GM18507 (cell line): ENCODE measurements around the gene LRMDA.
A peak's percentile ranks its signal among the peaks of the same experiment; 100 is the strongest.
"Not testable (repeated sequence)": the region's sequence is repeated elsewhere in the genome, so short reads cannot be mapped to it uniquely, and the experiment has no call there.

Experiments used
- DNase-seq: peaks from one replicate; pipeline ENCODE4 v3.0.0; 2011; ENCODE audit warnings: low read depth; ENCODE audit not compliant: insufficient read length; ENCODE audit errors: extremely low spot score
- FAIRE-seq: peaks from 2 replicates; lab custom pipeline; 2011; peaks lifted over from hg19 to GRCh38; lab: Jason Lieb, UNC

Gene LRMDA

DNA sequence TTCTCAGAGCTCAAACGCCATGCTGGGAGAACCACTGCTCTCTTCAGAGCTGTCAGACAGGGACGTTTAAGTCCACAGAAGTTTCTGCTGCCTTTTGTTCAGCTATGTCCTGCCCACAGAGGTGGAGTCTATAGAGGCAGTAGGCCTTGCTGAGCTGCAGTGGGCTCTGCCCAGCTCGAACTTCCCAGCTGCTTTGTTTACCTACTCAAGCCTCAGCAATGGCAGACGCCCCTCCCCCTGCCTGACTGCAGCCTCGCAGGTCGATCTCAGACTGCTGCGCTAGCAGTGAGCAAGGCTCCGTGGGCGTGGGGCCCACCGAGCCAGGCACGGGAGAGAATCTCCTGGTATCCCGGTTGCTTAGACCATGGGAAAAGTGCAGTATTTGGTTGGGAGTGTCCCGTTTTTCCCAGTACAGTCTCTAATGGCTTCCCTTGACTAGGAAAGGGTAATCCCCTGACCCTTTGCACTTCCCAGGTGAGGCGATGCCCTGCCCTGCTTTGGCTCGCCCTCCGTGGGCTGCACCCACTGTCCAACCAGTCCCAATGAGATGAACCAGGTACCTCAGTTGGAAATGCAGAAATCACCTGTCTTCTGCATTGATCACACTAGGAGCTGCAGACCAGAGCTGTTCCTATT is 89.9 kb downstream of the LRMDA start:
- not testable (repeated sequence) for FAIRE-seq

GRCh38 chr10:75525067-75525466 is 93.6 kb downstream of the LRMDA start:
- FAIRE-seq (no peak), DNase-seq (no peak)

More for the DNA sequence above, 89.9 kb downstream of the LRMDA start:
- DNase-seq, result not testable (repeated sequence)

DNA sequence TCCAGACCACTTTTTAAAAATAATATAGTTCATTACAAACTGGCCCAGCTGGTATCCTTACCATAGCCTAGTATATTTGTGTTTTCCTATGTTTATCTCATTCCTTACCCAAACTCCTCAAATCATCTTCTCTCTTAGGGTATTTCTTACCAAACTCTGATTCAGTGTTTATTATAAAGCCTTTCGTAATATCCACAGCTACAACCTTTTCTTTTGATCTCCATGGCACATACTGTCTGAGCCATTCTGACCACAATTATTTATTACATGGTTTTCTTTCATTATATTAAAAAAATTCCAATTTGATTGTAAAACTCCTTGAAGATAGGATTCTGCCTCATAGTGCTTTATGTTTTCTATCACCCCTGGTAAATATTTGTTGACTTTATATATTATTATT is 94.2 kb downstream of the LRMDA start:
- DNase-seq (no peak), FAIRE-seq (no peak)

DNA sequence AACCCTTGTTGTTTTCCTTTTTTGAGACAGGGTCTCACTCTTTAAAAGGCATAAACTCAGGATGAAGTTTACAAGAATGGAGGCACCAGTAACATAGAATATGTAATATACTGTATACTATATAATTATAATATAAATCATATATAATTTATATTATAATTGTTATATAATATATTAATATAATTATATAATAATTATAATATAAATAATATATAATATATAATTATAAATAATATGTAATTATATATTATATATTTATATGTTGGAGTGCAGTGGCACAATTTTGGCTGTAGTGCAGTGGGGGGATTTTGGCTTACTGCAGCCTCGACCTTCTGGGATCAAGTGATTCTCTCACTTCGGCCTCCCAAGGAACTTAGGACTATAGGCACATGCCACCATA is 96.1 kb downstream of the LRMDA start:
- FAIRE-seq (no peak), DNase-seq (no peak)

DNA sequence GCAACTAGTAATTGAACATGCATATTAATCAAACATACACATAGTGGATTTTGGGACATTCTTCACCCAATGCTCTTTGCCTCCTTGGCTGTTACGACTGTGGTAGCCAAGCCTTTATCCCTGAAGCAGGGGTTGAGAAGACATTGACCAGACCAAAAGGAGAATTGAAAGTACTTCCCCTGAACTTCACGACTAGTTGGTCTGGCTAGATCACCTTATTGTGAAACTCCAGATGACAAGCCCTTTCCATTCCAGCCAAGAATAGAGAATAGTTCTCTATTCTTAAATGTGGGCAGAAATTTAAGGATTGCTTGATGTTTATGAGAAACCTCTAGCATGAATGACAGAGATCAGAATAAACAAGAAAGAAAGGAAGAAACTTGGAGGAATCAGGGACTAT is 97.0 kb downstream of the LRMDA start:
- FAIRE-seq, result peak; percentile 75
- no peak for DNase-seq

- no peak for FAIRE-seq
- no peak for DNase-seq
Measured at GRCh38 chr10:75530299-75530698, 98.9 kb downstream of the LRMDA start.

DNA sequence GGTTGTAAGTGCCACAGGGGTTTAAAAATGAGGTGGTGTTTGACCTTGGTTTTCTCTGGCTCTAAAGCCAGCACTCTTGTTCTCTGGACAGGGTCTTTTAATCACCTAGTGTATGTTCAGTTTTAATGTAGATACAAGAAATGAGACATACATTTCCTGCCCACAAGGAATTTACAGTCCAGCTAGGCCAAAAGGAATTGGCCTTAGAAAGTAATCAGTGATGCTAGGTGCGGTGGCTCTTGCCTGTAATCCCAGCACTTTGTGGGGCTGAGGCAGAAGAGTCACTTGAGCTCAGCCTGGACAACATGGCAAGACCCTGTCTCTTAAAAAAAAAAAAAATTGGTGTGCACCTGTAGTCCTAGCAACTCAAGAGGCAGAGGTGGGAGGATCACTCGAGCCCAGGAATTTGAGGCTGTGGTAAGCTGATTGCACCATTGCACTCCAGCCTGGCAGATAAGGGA is 100.2 kb downstream of the LRMDA start:
- FAIRE-seq (no peak), DNase-seq (no peak)

DNA sequence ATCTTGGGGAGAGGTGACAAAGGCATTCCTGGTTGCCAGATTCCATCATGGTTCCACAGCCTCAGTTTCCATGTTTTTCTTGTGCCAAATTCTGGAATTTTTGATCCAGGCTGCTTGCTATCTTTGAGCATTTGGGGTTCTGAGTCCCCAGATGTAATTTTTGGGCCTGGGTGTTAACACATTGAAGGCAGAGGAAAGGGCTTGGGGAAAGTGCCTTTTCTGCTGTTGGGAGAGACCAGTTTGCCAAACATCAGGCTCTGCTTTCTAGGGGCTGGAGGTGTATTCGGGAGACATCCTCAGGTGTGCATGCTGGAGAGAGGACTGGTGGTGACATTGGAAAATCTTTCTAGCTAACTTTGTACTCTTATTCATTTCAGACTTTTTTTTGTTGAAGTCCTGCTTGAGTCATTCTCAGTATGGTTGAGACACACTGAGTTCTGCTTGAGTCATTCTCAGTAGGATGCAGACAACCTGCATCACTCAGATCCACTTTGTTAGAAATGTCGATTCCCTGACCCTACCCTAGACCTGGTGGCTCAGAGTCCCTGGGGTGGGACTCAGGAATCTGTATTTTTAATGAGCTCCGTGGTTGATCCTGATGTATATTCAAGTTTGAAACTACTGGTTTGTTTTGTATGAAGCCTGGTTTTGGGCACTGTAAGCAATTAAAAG is 101.0 kb downstream of the LRMDA start:
- DNase-seq, result no peak
- no peak for FAIRE-seq

- DNase-seq (no peak), FAIRE-seq (no peak)
Measured at GRCh38 chr10:75538144-75538543, 106.7 kb downstream of the LRMDA start.

DNA sequence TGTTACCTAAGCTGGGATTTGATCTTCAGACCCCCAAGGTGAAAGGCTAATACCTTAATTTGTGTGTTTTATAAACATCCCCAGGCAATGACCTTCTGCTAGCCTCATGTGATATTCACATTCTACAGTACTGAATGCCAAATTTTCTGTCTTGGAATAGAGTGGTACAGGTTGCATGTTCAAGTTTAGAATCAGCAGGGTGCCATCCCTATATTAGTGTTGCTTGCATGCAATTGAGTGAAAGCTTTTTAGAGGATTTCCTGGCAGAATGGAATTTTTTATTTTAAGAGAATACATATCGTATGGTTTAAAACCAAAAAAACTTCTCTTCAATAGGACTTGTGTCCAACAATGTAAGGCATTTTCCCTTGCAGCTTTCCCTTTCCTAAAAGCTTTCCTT is 107.3 kb downstream of the LRMDA start:
- FAIRE-seq, result no peak

DNA sequence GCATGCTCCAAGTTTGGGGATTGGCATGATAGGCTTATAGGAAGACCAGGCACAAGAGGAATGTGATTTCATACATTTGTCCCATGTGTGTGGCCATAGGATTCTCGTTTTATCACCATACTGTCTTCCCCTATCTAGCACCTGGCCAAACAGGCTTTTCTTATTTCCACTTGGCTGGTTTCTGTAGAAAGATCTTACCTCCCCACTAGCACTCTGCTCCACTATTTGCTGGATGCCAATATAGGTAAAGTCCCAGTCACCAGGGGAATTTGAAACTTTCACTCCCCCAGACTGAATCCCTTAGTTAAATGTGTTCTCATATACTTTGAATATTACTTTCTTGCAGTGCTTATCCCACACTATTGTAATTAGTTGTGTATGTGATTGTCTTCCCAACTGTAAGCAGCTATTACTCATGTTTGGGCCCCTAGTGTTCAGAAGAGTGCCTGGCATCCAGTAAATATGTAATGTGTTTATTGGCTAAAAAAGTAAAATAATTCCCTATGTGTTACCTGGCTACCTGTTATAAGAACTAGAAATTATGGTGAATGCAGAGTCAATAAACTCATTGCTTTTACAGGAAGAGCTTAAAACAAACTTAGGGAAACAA is 109.0 kb downstream of the LRMDA start:
- DNase-seq (no peak), FAIRE-seq (peak; percentile 36)

More for the DNA sequence above, 107.3 kb downstream of the LRMDA start:
- no peak for DNase-seq

DNA sequence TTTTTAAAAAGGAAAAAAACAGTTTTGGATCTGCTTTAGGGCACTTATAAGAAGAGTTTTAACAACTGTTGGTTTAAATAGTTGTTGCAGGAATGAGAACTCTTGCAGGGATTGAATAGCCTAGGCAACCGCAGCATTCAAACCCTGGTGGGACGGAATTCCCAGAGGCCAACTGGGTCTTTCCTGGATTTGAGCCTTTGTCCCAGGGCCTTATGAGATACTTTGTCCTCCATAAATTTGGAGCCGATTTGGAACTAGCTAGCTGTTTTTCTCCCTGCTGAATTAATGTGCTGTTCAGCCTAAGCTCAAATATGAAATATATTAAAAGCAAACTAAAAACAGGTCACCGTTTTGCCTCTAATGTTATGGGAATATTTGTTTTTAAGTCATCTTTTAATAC is 109.6 kb downstream of the LRMDA start:
- no peak for FAIRE-seq

DNA sequence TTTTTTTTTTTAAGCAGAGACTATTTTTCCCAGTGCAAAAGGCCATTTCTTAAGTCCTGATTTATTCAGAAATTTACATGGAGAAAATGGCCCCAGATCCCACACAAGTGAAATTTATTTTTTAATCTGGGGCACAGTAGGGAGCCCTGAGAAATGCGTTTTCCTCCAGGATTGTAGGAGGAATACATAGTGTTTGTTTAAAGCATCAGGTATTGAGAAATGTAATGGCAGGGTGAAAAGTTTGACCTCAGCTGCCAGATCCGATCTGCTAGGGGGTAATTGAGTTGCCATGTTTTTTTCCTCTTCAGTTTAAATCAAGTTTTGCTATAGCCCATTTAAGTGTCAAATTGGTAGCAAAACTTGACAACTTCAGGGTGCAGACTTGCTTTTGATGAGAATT is 110.0 kb downstream of the LRMDA start:
- no peak for FAIRE-seq

More for the DNA sequence above, 109.6 kb downstream of the LRMDA start:
- DNase-seq, result no peak

GRCh38 chr10:75542084-75542483 is 110.7 kb downstream of the LRMDA start:
- no peak for FAIRE-seq
- DNase-seq, result no peak

More for the DNA sequence above, 110.0 kb downstream of the LRMDA start:
- DNase-seq, result no peak

- no peak for DNase-seq
- FAIRE-seq, result no peak
Measured at GRCh38 chr10:75542906-75543305, 111.5 kb downstream of the LRMDA start.

DNA sequence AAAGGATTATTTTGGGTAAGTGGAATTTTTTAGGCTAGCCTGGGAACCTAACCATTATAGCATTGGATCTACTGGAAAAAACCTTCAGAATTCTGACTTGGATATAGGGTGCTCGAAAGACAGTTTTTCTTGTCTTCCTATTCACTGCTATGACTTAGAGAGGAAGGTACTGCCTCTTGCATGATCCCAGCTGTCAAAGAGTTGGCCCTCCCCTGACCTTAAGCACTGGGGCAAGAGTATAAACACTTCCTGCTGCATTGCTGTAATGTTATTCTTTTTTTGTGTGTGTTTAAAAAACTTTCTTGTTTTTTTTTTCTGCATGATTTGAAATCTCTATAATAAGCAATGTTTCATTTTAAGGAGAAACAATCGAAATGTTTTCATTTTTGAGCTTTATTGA is 113.0 kb downstream of the LRMDA start:
- DNase-seq (no peak), FAIRE-seq (no peak)

DNA sequence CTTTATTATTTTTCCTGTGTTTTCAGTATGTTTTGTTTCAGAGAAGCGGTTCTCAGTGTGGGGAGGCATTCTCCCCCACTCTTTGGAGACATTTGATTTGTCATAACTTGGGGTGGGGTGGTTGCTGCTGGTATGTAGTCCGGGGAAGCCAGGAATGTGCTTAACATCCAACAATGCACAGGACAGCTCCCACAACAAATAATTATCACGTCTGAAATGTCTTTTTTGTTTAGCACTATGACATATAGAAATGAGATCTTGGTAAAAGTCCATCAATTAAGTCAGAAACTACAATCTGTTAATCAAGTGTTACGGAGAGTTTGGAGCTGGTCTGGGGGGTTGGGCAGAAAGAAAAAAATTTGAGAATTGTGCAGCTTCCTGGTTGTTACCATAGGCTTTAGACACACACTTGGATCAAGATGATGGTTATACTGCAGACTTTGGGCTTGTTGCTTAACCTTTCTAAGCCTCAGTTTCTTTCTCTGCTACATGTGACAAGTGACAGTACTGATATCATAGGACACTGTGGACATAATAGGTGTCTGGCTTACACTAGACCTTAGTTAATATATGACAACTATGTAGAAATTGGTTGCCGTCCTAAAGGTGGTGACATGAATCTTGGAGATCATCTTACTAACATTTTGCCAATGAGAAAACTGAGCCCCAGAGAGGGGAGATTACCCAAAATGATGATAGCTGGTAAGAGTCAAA is 113.7 kb downstream of the LRMDA start:
- FAIRE-seq (no peak), DNase-seq (no peak)

- no peak for FAIRE-seq
- DNase-seq, result no peak
Measured at GRCh38 chr10:75546004-75546403, 114.6 kb downstream of the LRMDA start.

GRCh38 chr10:75547391-75548298 is 116.2 kb downstream of the LRMDA start:
- peak; percentile 61 for FAIRE-seq
- DNase-seq, result no peak
